Measurements from ENCODE around the gene PRKCE.

DNA sequence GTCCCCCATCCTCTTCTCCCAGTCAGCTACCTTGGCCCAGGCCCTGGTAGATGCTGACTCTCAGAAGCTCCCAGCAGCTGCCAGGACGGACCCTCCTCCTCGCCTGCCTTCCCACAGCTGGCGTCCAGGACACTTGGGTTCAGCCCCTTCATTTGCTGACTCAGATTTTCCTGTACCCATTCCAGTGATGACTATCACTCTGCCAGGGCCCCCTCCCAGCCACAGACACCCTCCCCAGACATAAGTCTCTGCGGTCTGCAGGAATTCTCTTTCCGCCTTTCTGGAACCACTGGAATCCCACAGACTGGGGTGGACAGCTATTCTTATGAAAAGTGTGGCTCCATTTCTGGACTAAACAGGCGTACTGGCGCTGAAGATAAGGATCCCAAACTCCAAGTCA lies 385.5 kb downstream of the PRKCE start:
- TF ChIP-seq, protein P1, sequence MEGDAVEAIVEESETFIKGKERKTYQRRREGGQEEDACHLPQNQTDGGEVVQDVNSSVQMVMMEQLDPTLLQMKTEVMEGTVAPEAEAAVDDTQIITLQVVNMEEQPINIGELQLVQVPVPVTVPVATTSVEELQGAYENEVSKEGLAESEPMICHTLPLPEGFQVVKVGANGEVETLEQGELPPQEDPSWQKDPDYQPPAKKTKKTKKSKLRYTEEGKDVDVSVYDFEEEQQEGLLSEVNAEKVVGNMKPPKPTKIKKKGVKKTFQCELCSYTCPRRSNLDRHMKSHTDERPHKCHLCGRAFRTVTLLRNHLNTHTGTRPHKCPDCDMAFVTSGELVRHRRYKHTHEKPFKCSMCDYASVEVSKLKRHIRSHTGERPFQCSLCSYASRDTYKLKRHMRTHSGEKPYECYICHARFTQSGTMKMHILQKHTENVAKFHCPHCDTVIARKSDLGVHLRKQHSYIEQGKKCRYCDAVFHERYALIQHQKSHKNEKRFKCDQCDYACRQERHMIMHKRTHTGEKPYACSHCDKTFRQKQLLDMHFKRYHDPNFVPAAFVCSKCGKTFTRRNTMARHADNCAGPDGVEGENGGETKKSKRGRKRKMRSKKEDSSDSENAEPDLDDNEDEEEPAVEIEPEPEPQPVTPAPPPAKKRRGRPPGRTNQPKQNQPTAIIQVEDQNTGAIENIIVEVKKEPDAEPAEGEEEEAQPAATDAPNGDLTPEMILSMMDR (conservative IDR thresholded peaks at IDR 0.05; ENCODE audit: low read length): no peak
- TF ChIP-seq EZH2phosphoT487 (IDR thresholded peaks at IDR 0.05; ENCODE audit: borderline replicate concordance, low read depth, low read length): no peak

Data from OCI-LY7 (cell line).